Stimulated activated CD4-positive, alpha-beta T cell treated with anti-CD3 and anti-CD28 coated beads, Interleukin-12 subunit alpha, Interleukin-12 subunit beta, amount 100 ng/mL, for 4 hours (primary cell): ENCODE data around the gene KRTAP5-7.
"Not testable (repeated sequence)": the region's sequence is repeated elsewhere in the genome, so short reads cannot be mapped to it uniquely, and the experiment has no call there.

ENCODE experiments used
- DNase-seq: peaks from one replicate; pipeline ENCODE4 v3.0.0-alpha.2; 2020

KRTAP5-7 gene

DNA sequence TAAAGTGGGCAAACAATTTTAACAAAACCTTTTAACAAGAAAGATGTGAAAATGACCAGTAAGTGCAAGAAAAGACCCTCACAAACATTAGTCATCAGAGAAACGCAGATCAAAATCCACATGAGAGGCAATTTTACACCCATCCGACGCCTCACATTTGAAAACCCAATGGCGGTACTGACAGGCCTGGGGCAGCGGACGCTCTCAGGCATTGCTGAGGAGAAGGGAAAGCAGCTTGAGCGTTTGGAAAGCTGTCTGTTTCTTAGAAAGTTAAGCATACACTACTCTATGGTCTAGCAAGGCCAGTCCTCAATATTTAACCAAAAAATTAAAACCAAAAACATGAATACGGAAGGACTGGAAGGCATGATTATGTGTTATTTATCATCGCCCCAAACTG is 8.8 kb downstream of the KRTAP5-7 start:
- no peak for DNase-seq

DNA sequence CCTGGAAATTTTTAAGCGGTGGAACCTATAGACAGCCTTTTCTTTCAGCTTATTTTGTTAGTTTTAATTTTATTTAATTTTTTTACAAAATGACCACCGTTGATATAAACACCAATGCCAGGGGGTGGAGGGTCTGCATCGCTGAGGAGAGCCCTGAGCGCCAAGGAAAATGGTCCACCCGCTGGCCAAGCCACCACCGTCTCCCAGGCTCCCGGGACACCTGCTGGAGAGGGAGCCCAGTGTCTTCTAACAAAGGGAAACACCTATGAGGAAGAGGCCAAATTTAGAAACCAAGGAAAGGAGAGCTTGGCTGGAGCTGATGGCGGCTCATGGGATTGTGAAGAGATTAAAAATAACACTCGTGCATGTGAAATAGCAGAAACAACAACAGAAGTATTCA is 10.5 kb downstream of the KRTAP5-7 start:
- no peak for DNase-seq

DNA sequence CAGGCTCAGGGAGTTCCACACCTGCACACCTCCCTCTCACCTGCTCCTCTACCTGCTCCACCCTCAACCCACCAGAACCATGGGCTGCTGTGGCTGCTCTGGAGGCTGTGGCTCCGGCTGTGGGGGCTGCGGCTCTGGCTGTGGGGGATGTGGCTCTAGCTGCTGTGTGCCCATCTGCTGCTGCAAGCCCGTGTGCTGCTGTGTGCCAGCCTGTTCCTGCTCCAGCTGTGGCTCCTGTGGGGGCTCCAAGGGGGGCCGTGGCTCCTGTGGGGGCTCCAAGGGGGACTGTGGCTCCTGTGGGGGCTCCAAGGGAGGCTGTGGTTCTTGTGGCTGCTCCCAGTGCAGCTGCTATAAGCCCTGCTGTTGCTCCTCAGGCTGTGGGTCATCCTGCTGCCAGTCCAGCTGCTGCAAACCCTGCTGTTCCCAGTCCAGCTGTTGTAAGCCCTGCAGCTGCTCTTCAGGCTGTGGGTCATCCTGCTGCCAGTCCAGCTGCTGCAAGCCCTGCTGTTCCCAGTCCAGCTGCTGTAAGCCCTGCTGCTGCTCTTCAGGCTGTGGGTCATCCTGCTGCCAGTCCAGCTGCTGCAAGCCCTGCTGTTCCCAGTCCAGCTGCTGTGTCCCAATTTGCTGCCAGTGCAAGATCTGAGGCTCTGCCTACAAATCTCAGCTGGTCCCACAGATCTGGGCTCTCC is 11.1 kb downstream of the KRTAP5-7 start, which contains the start of gene KRTAP5-8:
KRTAP5-8 (plus strand) TSS at position 49 of the 689 bp plus-strand sequence; CDS start at position 80, 31 bp downstream.
- DNase-seq, result not testable (repeated sequence)

DNA sequence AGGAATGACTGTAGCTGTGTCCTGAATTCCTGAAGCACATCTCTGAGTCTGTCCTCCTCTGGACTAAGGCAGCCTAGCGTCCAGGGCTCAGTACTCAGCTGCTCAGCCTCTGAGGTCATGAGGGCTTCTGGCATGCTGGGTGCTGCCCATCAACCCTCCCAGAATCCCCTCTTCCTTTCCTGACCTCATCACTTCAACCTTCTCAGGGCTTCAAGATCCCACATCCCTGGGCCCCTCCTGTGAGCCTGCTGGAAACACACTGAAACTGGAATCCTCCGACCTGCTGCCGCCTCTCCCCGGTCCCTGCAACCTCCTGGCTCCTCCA is 11.6 kb downstream of the KRTAP5-7 start:
- DNase-seq, result no peak

DNA sequence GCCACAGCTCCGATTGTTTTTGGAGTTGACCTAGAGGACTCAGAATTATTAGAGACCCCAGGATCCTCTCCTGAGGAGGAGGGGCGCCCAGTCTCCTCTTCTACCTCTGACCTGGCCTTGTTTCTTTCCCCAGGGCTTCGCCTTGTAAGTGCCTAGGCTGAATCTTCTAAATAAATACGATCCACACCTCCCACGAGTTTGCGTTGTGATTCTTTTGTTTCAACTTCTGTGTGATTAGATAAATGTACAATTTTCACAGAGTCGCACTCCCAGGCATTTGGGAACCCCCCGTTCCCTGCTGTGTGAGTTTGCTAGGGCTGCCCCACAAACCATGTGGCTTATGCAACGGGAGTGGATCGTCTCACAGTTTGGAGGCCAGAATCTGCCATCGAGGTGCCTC is 11.9 kb downstream of the KRTAP5-7 start:
- no peak for DNase-seq

DNA sequence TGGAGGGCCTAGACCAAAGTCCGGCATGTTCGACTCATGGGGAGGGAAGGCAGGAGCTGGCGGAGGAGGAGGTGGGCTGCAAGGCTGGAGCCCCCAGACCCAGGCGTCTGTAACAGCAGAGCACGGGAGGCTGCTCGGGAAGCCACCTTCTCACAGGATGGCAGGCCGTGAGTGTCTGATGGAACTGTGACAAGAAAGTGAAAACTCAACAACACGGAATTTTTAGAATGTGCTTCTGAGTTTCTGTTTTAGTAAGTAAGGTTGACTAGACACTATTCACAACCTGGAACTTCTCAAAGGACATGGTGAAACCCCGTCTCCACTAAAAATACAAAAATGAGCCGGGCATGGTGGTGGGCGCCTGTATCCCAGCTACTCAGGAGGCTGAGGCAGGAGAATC is 12.9 kb downstream of the KRTAP5-7 start:
- not testable (repeated sequence) for DNase-seq

DNA sequence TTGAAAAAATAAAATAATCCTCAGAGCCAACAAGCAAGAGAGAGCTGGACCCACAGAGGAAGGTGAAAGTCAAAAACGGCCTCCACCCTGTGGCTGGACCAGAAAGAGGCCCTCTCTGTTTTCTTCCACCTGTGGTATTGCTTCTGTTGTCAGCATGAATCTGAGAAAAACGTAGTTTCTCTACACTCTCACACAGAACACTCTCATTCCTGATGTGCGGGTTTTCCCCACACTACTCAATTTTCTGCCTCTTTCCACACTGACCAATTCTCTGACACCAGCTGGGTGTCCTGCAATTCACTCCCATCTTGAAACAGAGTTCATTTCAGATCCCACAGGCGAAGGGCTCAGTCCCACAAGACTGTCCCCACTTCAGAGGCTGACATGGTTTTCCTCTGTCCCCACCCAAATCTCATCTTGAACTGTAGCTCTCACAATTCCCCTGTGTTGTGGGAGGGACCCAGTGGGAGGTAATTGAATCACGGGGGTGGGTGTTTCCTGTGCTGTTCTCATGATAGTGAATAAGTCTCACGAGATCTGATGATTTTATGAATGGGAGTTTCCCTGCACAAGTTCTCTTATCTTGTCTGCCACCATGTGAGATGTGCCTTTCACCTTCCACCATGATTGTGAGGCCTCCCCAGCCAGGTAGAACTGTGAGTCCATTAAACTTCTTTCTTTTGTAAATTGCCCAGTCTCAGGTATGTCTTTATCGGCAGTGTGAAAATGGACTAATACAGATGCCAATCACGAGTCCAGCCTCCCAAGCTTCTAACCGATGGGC is 13.6 kb downstream of the KRTAP5-7 start:
- DNase-seq, result not testable (repeated sequence)

DNA sequence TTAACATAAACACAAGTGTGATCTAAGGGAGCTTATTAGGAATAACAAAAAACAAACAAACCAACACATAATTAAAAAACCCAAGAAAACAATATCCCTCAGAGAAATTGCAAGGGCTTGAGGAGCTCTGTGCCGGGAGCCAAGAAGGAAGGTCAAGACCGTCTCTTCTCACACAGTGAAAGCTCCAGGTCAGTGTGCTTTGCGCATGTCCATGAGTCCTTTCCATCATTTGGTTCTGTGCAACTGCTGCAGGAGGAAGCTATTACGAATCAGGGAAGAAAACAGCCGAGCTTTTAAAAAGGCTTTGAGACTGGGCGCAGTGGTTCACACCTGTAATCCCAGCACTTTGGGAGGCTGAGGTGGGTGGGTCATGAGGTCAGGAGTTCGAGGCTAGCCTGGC is 15.3 kb downstream of the KRTAP5-7 start:
- DNase-seq, result no peak

DNA sequence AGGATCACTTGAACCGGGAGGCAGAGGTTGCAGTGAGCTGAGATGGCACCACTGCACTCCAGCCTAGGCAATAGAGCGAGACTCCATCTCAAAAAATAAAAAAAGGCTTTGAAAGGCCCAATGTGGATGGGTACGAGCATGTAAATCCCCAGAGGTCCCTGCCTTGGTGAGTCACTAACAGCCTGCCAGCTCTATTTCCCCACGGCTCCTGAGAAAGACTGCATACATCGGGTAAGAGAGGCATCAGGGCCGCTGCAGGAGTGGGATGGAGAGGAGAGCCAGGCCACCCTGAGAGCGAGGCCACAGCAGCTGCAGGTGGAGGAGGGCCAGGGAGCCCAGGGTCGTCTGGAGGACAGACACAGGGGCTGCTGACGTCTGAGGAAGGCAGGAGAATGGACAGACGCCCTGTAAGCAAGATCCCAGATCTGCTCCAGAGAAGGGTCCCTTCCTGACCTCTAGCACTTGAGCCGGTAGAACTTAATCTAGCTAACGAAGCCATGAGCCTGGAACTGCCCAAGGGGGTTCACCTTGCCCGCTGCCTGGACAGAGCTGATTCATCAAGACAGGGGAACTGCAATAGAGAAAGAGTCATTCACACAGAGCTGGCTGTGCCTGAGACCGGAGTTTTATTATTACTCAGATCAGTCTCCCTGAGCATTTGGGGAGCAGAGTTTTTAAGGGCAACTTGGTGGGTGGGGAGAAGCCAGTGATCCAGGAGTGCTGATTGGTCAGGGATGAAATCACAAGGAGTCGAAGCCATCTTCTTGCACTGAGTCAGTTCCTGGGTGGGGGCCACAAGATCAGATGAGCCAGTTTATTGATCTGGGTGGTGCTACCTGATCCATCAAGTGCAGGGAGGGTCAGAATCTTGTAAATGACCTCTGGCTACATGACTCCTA is 16.1 kb downstream of the KRTAP5-7 start:
- no peak for DNase-seq

GRCh38 chr11:71543866-71544265 is 16.8 kb downstream of the KRTAP5-7 start:
- no peak for DNase-seq

GRCh38 chr11:71544525-71545214 is 17.6 kb downstream of the KRTAP5-7 start:
- DNase-seq, result no peak

DNA sequence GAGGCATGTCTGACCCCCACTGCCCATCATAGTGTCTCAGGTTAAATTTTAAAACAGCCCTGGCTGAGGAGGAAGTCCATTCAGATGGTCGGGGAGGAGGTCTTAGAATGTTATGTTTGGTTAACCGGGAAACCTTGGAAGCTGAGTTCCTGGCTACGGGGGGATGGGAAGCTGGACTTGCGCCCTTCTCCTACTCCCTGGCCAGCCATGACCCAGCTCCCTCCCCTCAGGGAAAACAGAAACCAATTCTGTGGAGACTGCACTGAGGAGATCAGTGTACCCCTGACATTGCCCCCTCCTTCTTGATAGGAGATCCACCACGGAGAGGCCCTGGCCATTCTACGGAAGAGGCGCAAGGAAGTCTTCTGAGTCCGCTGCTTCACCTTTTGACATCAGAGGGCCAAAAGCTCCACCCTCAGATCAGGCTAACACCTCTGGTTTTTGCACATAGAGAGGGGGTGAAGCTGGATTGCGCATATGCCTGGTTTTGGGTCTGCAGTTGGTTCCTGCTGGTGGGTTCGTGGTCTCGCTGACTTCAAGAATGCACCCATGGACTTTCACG is 18.4 kb downstream of the KRTAP5-7 start:
- no peak for DNase-seq

DNA sequence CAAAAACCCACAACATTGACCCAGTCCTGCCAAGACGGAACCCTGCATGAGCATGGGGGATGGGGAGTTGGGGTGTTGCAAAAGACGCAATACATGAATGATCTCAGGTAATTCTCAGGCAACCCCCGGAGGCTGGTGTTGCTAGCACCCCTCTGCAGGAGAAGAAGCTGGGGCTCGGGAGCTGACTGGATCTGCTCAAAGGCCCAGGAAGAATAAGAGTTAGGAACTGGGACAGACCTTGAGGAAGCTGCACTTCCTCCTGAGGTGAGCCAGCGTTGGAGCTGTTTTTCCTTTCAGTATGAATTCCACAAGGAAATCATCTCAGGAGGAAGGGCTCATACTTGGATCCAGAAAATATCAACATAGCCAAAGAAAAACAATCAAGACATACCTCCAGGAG is 21.1 kb downstream of the KRTAP5-7 start, which contains the start of gene KRTAP5-9:
KRTAP5-9 (plus strand) TSS at position 301 of the 400 bp plus-strand sequence. CDS start 238 bp downstream, outside the sequence.
- no peak for DNase-seq

- no peak for DNase-seq
Measured at GRCh38 chr11:71548716-71549151, 21.7 kb downstream of the KRTAP5-7 start.

DNA sequence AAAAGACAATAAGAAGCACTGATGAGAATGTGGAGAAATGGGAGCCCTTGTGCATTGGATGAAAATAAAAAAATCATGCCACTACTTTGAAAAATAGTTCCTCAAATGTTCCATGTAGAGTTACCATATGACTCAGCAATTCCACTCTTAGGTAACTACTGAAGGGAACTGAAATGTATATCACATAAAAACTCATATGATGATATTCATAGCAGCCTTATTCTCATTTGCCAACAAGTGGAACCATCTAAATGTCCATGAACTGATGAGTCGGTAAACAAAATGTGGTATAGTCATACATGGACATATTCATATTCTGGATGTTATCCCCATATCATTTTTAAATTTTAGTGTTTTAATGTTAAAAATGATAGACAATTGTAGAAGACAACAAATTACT is 24.6 kb downstream of the KRTAP5-7 start:
- DNase-seq, result no peak

GRCh38 chr11:71554996-71555395 is 27.9 kb downstream of the KRTAP5-7 start:
- no peak for DNase-seq

DNA sequence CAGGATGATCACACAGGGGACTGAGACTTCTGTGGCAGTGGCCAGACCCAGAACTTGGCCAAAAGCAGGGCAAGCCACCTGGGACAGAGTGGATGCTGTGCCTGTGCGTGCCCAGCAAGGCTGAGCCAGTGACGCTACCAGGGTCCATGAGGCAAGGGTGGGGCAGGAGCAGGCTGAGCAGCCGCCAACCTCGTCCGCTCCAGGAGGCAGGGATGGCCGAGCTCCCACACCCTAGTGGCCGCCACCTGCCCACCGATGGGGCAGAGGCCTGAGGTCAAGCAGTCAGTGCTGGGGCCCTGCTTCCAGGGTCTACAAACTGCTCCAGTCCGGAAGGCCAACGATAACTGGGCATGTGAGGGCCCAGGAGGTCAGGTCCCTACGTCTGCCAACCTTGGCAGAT is 28.4 kb downstream of the KRTAP5-7 start:
- no peak for DNase-seq

DNA sequence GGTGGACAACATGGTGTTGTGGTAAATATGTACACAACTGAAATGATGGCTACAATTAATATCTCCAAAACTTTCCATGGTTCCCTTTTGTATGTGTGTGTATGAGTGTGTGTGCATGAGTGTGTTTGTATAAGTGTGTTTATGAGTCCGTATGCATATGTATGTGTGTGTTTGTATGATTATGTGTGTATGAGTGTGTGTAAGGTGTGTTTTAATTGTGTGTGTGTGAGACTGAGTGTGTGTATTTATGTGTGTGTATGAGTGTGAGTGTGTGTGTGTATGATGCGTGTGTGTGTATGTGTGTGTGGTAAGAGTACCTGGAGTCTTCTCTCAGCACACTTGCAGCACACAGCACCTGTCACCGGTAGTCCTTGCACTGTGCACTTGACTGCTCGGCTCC is 29.0 kb downstream of the KRTAP5-7 start:
- no peak for DNase-seq

DNA sequence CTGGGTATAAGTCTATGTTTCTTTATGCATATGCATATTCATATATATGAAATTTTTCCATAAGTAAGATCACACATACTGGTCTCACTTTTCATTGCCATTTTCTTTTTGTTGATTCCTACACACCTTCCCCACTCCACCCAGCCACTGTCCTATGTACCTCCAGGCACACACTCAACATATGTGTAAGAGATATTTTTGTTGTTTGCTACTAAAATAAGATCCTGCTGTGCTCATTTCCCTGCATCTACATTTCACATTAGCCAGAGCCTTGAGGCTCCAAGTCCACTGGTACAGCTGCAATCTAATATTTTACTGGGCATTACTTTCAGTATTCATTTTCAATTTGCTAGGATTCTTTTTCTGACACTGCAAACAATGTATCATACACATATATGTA is 30.2 kb downstream of the KRTAP5-7 start:
- DNase-seq, result no peak

DNA sequence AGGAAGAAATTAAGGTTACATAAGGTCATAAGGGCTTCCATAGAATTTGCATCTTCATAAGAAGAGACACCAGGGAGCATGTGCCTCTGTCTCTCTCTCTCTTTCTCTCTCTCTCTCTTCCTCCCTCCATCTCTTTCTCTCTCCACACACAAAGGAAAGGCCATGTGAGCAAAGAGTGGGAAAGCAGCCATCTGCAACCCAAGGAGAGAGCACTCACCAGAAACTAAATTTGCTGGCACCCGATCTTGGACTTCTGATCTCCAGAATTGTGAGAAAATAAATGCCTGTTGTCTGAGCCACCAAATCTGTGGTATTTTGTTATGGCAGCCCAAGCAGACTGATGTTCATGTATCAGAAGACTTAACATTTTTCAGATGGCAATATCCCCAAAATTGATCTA is 31.9 kb downstream of the KRTAP5-7 start:
- no peak for DNase-seq

GRCh38 chr11:71562120-71562519 is 35.1 kb downstream of the KRTAP5-7 start:
- DNase-seq, result no peak

DNA sequence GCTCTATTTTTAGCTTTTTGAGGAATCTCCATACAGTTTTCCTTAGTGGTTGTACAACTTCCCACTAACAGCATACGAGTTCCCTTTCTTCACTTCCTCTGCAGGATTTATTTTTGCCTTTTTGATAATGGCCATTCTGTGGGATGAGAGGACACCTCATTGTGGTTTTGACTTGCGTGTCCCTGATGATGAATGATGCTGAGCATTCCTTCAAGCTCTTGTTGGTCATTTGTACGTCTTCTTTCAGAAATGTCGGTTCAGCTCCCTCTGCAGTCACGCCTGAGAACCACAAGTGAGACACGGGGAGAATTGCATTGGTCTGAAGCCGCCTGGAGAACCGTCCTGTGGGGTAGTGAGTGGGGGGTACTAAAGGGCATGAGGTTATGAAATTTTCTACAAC is 36.3 kb downstream of the KRTAP5-7 start:
- DNase-seq, result peak; percentile 3
